ENCODE results near the gene NLGN1. TPM values are rescaled to one million over a fixed set of nuclear protein-coding genes. Genes with fewer than 3 reads are reported as not detected.

NLGN1 gene
- total and polyA plus RNA-seq, 9 of the 15 experiments (the other 6 are each of a cell fraction or from before 2014, with no cell fraction given) = under 0.01 to 0.01 TPM; not detected in 7

DNA sequence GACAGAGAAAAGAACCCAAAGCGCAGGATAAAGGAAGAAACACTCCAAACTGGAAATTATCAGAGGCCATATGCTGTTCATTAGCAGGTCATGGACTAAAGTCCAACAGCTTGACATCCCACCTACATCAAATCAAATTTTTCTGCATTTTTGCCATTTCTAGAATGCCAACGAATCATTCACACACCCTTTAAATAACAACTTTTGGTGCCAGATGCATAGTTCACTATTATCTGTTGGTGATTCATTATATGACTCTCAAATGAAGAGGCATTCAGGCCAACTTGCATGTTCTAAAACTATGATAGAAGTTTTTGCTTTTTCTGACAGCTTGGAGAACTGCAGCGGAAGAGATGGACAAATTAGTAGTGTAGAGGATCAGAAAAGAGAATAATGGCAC is 931.8 kb downstream of the NLGN1 start (continued):
- TF ChIP-seq, protein P1, sequence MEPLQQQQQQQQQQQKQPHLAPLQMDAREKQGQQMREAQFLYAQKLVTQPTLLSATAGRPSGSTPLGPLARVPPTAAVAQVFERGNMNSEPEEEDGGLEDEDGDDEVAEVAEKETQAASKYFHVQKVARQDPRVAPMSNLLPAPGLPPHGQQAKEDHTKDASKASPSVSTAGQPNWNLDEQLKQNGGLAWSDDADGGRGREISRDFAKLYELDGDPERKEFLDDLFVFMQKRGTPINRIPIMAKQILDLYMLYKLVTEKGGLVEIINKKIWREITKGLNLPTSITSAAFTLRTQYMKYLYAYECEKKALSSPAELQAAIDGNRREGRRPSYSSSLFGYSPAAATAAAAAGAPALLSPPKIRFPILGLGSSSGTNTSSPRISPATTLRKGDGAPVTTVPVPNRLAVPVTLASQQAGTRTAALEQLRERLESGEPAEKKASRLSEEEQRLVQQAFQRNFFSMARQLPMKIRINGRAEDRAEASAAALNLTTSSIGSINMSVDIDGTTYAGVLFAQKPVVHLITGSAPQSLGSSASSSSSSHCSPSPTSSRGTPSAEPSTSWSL (CRISPR knock-in tag; IDR thresholded peaks at IDR 0.05; ENCODE audit: borderline replicate concordance) = no peak
- TF ChIP-seq ZBTB26 (CRISPR knock-in tag; IDR thresholded peaks at IDR 0.05) (no peak), RBM34 (IDR thresholded peaks at IDR 0.05; ENCODE audit: borderline replicate concordance, insufficient read depth, low read length) (no peak), NFIC (IDR thresholded peaks at IDR 0.05) (no peak), PHTF2 (CRISPR knock-in tag; IDR thresholded peaks at IDR 0.05) (no peak), HMG20B (CRISPR knock-in tag; IDR thresholded peaks at IDR 0.05) (no peak), RERE (CRISPR knock-in tag; IDR thresholded peaks at IDR 0.05; ENCODE audit: borderline replicate concordance) (no peak)
- TF ChIP-seq, protein P2, sequence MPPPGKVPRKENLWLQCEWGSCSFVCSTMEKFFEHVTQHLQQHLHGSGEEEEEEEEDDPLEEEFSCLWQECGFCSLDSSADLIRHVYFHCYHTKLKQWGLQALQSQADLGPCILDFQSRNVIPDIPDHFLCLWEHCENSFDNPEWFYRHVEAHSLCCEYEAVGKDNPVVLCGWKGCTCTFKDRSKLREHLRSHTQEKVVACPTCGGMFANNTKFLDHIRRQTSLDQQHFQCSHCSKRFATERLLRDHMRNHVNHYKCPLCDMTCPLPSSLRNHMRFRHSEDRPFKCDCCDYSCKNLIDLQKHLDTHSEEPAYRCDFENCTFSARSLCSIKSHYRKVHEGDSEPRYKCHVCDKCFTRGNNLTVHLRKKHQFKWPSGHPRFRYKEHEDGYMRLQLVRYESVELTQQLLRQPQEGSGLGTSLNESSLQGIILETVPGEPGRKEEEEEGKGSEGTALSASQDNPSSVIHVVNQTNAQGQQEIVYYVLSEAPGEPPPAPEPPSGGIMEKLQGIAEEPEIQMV (tag; conservative IDR thresholded peaks at IDR 0.05; ENCODE audit: low read depth) = no peak
